Stimulated activated CD4-positive, alpha-beta T cell treated with anti-CD3 and anti-CD28 coated beads, Interleukin-15, amount 100 ng/mL, for 24 hours (primary cell): Measurements from ENCODE around the gene RIC1.
"Not testable (repeated sequence)": the region's sequence is repeated elsewhere in the genome, so short reads cannot be mapped to it uniquely, and the experiment has no call there.

ENCODE experiments used
- DNase-seq: peaks from one replicate; pipeline ENCODE4 v3.0.0-alpha.2; 2020

Gene RIC1

DNA sequence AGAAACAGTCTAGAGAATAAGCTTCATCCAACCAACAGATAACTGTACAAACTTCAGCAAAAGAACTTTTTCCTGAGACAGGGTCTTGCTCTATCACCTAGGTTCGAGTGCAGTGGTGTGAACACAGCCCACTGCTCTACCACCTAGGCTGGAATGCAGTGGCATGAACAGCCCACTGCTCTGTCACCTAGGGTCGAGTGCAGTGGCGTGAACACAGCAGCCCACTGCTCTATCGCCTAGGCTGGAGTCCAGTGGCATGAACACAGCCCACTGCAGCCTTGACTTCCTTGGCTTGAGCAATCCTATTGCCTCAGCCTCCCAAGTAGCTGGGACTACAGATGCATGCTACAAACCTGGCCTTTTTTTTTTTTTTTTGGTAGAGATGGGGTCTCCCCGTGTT lies 160.6 kb downstream of the RIC1 start:
- no peak for DNase-seq

DNA sequence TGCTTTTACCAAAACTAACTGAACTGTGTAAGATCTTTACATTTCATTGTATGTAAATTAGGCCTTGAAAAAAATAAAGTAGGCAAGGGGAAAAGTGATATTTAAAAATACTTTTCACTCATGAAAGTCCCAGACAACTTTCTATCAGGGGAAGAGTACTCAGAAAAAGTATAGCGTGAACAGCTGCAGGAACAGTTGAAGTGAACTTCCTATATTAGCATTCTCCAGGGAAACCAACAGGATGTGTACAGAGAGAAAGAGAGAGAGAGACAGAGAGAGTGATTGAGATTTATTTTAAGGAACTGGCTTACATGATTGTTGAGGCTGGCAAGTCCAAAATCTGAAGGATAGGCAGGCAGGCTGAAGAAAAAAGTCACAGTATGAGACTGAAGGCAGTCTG lies 162.0 kb downstream of the RIC1 start:
- DNase-seq, result no peak

- DNase-seq, result no peak
Measured at GRCh38 chr9:5791870-5792269, 163.0 kb downstream of the RIC1 start.

DNA sequence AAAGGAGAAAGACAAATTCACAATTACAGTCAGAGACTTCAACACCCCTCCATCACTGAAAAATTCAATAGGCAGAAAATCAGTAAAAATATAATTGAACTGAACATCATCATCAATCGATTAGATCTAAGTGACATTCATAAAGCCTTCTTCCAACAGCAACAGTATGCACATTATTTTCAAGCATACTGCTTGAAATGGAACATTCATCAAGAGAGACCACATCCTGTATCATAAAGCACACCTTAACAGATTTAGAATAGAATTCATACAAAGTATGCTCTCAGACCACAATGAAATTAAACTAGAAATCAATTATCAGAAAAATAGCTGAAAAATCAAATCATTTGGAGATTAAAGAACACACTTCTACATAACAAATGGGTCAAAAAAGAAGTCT lies 164.9 kb downstream of the RIC1 start:
- no peak for DNase-seq

DNA sequence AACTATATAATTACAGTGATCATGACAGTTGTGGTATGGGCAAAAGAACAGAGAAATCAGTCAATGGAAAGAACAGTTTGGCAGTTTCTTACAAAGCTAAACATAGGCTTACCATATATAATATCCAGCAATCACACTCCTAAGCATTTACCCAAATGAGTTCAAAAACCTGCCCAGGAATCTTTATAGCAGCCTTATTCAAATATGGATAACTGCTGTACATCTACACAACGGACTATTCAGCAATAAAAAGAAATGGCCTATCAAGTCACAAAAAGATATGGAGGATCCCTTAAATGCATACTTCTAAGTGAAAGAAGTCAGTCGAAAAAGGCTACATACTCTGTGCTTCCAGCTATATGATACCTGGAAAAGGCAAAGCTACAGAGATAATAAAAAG lies 167.4 kb downstream of the RIC1 start:
- DNase-seq, result no peak

DNA sequence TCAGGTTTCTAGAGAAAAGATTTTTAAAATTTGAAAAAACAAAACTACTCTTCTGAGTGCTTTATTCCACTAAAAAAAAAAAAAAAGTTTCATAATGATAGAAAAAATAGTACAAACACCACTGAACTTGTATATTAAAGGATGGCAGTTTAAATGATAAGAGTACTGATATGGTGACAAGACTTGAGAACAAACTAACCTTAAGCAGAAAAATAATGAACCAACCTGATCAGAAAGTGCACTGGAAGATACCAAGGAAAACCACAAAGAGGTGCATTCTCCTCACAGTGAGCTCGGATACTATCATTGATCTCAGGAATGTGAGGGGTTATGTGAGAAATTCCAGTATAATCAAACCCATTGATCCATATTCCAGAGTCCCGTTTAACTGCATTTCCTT lies 169.7 kb downstream of the RIC1 start:
- no peak for DNase-seq

DNA sequence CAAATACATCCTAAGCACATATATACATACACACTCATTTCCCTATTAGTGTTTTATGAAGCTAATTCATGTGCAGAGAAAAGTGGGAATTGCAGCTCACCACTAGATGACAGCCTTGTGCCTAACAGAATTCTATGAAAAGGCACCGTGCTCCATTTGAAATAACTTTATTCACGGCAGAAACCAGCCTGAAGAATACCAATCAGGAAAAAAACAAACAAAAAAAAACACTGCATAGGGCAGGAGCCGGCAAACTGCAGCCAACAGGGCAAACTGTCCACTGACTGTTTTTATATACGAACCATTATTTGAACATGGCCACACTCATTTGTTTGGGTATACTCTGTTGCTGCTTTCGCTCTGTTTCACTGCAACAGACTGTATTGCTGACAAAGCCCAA lies 170.4 kb downstream of the RIC1 start:
- DNase-seq, result no peak

GRCh38 chr9:5800378-5800777 lies 171.5 kb downstream of the RIC1 start:
- not testable (repeated sequence) for DNase-seq

GRCh38 chr9:5800969-5801738 lies 172.2 kb downstream of the RIC1 start:
- no peak for DNase-seq

GRCh38 chr9:5801739-5802113 lies 172.8 kb downstream of the RIC1 start:
- DNase-seq, result no peak

GRCh38 chr9:5805478-5805877 lies 176.6 kb downstream of the RIC1 start:
- DNase-seq, result no peak

GRCh38 chr9:5811751-5812150 lies 182.8 kb downstream of the RIC1 start:
- no peak for DNase-seq

- no peak for DNase-seq
Measured at GRCh38 chr9:5813824-5814223, 184.9 kb downstream of the RIC1 start.

DNA sequence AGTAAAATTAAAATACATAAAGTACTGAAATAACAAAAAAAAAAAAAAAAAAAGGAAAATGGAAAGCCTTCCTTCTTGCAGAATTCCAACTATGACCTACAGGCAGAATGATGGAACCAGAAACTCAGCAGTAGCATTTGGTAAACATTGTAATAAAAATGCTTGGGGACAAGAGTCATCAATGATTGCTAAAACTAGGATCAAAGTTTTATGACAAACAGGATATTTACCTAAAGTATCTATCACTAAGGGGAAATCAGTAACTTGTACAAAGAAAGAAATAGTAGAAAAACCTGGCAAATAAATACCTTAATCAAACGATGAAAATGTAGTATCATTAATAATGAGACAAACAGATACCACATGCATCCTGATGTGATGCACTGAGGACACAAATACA lies 186.6 kb downstream of the RIC1 start:
- no peak for DNase-seq

GRCh38 chr9:5817862-5818261 lies 189.0 kb downstream of the RIC1 start:
- DNase-seq, result no peak

- no peak for DNase-seq
Measured at GRCh38 chr9:5818424-5819142, 189.7 kb downstream of the RIC1 start.

DNA sequence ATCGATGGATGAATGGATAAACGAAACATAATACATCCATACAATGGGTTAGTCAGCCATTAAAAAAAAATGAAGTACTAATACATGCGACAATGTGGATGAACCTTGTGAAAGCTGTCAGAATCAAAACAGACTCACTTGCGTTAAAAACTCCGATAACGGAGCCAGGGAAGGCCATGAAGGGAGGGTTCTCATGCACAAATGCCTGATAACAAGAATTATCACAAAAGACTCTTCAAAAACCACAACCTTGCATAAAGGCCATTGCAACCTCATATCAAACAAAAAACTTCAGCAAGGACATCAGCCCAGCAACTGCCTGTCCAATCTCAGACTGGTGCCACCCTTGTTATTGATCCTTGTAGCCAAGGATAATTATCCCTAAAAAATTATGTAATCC lies 190.3 kb downstream of the RIC1 start:
- DNase-seq, result no peak

- DNase-seq, result no peak
Measured at GRCh38 chr9:5820425-5820824, 191.5 kb downstream of the RIC1 start.

GRCh38 chr9:5825223-5825622 lies 196.3 kb downstream of the RIC1 start:
- no peak for DNase-seq
